Measurements from ENCODE around the gene RECK. TPM values are rescaled to one million over a fixed set of nuclear protein-coding genes. Genes with fewer than 3 reads are reported as not detected.

RECK gene
- total RNA-seq, 1 donor from 2014 or later = 5.7 TPM

- no peak overlapping the region for H3K4me3 ChIP-seq
- DNase-seq (ENCODE audit: low spot score in 2 of 2) = no peak
- H3K4me1 ChIP-seq = peaks cover 0 to 14% of the 10 kb centered on the region in 2 donors
- no peaks in the 10 kb centered on the region for H3K9me3 ChIP-seq
- H3K36me3 ChIP-seq = no peaks in the 10 kb centered on the region
- TF ChIP-seq CTCF (IDR thresholded peaks at IDR 0.05) = no peak
- intact Hi-C loops (cut with DNase I) = no loop called here
- no peaks in the 10 kb centered on the region for H3K27me3 ChIP-seq
- no peak overlapping the region for H3K27ac ChIP-seq
Observed at GRCh38 chr9:36134761-36135505, 98.2 kb downstream of the RECK start.

GRCh38 chr9:36135741-36136271 lies 99.1 kb downstream of the RECK start:
- no peak for TF ChIP-seq CTCF (IDR thresholded peaks at IDR 0.05)
- Histone ChIP-seq H3K4me1 (peaks cover 0 to 16% of the 10 kb centered on the region in 2 donors), H3K27ac (peak overlapping the region in 1 of 2 donors; percentile 78), H3K27me3 (no peaks in the 10 kb centered on the region), H3K36me3 (no peaks in the 10 kb centered on the region), H3K4me3 (peak overlapping the region; percentile 84 to 90), H3K9me3 (no peaks in the 10 kb centered on the region)
- peak in 1 of 2 donors; percentile 62 for DNase-seq (ENCODE audit: low spot score in 2 of 2)
- intact Hi-C loops (cut with DNase I) = loop anchor here (1.0 kb wide), 2 partner anchors 30 to 33 kb away; no protein-coding TSS in a partner anchor

GRCh38 chr9:36136272-36136893 lies 99.7 kb downstream of the RECK start, which contains the start of gene GLIPR2:
Gene GLIPR2, plus strand, starts transcription at chr9:36136733. Its CDS starts 46 bp downstream, at chr9:36136779.
- peak within 1 kb of the TSS; percentile 71 to 78 for H3K27ac ChIP-seq
- H3K36me3 ChIP-seq = no peaks in the 10 kb centered on the region
- peaks cover 0 to 16% of the 10 kb centered on the region in 2 donors for H3K4me1 ChIP-seq
- peak within 1 kb of the TSS; percentile 84 to 90 for H3K4me3 ChIP-seq
- peak; percentile 13 to 34 (median 20) for TF ChIP-seq CTCF (IDR thresholded peaks at IDR 0.05)
- no peaks in the 10 kb centered on the region for H3K27me3 ChIP-seq
- no peaks in the 10 kb centered on the region for H3K9me3 ChIP-seq
- DNase-seq (ENCODE audit: low spot score in 2 of 2) = peak in 1 of 2 donors; percentile 90
- intact Hi-C loops (cut with DNase I) = loop anchor here (1.0 kb wide), 2 partner anchors 30 to 33 kb away; no protein-coding TSS in a partner anchor

- H3K4me3 ChIP-seq = peak overlapping the region; percentile 84 to 90
- intact Hi-C loops (cut with DNase I) = loop anchor here (1.0 kb wide), 3 partner anchors 29 to 53 kb away; partner anchors contain the start of gene CLTA
- no peaks in the 10 kb centered on the region for H3K9me3 ChIP-seq
- no peak for DNase-seq (ENCODE audit: low spot score in 2 of 2)
- no peaks in the 10 kb centered on the region for H3K27me3 ChIP-seq
- no peaks in the 10 kb centered on the region for H3K36me3 ChIP-seq
- peak overlapping the region; percentile 71 to 78 for H3K27ac ChIP-seq
- TF ChIP-seq CTCF (IDR thresholded peaks at IDR 0.05) = no peak
- peaks cover 0 to 17% of the 10 kb centered on the region in 2 donors for H3K4me1 ChIP-seq
Observed at GRCh38 chr9:36136894-36137391, 100.2 kb downstream of the RECK start.

- Histone ChIP-seq H3K27me3 (no peaks in the 10 kb centered on the region), H3K4me1 (peaks cover 4 to 22% of the 10 kb centered on the region in 2 donors), H3K36me3 (no peaks in the 10 kb centered on the region), H3K27ac (peak overlapping the region; percentile 71 to 78), H3K9me3 (no peaks in the 10 kb centered on the region), H3K4me3 (peak overlapping the region; percentile 84 to 90)
- intact Hi-C loops (cut with DNase I) = loop anchor here (1.0 kb wide), 1 partner anchor 53 kb away; the partner anchor contains the start of gene CLTA
- peak in 1 of 2 donors; percentile 73 for DNase-seq (ENCODE audit: low spot score in 2 of 2)
- TF ChIP-seq CTCF (IDR thresholded peaks at IDR 0.05) = no peak
Observed at GRCh38 chr9:36137392-36138004, 100.8 kb downstream of the RECK start.

All from ascending aorta (tissue), 2 donors.